AG09319 (cell line): ENCODE results near the gene VEGFD.

Source experiments
- DNase-seq: peaks from one replicate; pipeline ENCODE4 v3.0.0-alpha.2; 2010; ENCODE audit warnings: low read depth; ENCODE audit errors: extremely low read depth
- TF ChIP-seq, protein P1 (sequence below): IDR thresholded peaks from 2 replicates; pipeline ENCODE4 v1.5.1; 2011; ENCODE audit warnings: low read depth, mild to moderate bottlenecking, inconsistent platforms, low read length, moderate library complexity

VEGFD gene

DNA sequence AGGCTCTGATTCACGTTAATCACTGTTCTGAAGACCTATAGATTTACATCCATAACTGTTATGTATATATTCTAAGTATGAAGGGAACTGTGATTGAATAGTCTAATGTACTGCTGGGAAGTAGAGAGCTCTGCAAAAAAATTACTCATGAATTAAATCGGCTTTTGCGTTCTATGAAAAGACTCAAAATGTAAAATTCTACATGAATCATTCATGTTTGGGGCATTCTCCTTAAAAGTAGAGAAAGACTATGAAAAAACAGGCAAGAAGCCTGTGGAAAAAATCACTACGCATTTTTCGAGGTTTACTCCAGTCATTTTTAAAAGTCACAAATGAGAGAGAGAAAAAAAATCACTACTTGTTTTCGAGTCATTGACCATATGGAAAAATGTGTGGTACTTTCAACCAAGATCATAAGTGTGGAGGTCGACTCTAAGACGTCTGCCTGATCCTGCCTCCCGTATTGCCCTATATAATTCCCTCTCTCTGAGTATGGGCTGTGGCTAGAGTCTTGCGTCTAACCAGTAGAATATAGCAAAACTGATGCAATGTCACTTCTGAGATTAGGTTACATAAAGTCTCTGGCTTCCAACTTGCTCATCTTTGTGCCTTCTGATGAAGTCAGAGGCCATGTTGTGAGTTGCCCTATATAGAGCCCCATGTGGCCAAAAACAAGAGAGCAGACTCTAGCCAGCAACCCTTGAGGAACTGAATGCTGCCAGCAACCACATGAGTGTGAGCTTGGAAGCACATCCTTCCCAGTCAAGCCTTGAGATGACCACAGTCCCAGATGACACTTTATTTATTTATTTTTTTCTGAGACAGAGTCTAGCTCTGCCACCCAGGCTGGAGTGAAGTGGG lies 32.1 kb upstream of the VEGFD start:
- TF ChIP-seq, protein P1, sequence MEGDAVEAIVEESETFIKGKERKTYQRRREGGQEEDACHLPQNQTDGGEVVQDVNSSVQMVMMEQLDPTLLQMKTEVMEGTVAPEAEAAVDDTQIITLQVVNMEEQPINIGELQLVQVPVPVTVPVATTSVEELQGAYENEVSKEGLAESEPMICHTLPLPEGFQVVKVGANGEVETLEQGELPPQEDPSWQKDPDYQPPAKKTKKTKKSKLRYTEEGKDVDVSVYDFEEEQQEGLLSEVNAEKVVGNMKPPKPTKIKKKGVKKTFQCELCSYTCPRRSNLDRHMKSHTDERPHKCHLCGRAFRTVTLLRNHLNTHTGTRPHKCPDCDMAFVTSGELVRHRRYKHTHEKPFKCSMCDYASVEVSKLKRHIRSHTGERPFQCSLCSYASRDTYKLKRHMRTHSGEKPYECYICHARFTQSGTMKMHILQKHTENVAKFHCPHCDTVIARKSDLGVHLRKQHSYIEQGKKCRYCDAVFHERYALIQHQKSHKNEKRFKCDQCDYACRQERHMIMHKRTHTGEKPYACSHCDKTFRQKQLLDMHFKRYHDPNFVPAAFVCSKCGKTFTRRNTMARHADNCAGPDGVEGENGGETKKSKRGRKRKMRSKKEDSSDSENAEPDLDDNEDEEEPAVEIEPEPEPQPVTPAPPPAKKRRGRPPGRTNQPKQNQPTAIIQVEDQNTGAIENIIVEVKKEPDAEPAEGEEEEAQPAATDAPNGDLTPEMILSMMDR = no peak
- no peak for DNase-seq

DNA sequence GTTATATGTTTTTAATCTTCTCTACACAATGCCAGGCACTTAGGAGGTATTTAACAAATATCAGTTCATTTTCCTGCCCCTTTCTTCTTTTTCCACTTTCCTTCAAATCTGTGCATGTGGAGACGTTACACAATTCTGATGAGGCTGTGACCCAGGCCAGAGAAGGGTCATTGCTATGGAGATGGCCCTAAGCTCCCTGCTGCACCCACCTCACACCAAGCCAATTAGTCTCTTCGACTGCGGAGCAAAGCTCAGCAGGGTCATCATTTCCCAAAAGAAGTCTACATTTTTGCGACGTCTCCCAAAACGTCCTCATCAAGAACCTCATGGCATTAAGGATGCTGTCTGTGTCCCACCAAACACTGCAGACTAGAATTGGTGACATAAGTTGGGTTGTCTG lies 28.9 kb upstream of the VEGFD start:
- DNase-seq = no peak
- TF ChIP-seq, protein P1 = no peak

DNA sequence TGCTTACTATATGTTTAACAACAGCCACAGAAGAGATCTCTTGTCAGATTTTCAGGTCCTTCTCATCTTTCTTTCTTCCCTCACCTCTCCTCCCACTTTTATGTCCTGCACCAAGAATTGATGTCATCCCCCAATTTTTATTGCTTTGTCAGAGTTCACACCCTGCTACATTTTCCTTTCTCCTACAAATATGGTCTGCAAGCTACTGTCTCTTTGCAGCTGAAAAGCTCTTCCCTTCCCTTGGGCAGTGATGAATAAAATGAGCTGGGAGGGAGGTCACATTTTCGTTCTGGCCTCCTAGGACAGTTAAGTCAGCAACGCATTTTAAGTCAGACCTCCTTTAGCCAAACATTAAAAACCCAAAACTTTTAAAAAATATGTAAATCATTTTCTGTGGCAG lies 26.7 kb upstream of the VEGFD start:
- TF ChIP-seq, protein P1 = no peak
- no peak for DNase-seq

DNA sequence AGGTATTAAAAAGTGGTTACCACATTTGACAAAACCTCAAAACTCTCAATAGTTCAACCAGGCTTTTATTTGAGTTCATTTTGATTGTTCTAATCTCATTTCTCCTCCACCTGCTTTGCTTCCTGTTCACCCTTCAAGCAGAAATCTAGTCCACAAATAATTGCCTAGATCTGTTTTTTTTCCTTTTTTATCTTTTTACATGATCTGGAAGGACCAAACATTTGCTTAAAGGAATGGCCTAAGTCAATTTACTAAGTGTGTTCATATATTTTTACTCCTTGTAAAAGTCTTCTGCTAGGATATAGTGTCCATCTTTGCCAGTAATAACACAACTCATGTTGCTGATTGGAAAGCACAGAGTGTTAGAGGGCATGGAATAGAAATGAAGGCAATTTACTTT lies 26.2 kb upstream of the VEGFD start:
- DNase-seq = no peak
- TF ChIP-seq, protein P1 = no peak

DNA sequence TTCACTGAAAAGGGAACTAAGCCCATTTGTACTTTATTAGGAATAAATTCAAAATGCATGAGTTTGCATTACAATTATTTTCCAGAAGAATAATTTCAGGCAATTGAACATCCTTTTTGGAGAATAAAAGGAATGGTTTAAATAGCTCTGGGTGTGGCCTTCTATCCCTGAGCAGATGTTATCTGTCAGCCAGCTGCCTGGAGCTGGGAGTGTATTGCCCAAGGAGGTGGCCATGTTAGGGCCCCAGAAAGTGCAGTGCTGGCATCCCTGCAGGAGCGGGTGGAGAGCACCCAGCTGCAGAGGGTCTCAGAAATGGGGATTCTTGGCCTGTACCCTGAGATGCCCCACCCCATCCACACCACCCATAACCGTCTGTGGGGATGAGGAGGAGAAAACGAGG lies 21.6 kb upstream of the VEGFD start:
- DNase-seq = no peak
- TF ChIP-seq, protein P1 = no peak

DNA sequence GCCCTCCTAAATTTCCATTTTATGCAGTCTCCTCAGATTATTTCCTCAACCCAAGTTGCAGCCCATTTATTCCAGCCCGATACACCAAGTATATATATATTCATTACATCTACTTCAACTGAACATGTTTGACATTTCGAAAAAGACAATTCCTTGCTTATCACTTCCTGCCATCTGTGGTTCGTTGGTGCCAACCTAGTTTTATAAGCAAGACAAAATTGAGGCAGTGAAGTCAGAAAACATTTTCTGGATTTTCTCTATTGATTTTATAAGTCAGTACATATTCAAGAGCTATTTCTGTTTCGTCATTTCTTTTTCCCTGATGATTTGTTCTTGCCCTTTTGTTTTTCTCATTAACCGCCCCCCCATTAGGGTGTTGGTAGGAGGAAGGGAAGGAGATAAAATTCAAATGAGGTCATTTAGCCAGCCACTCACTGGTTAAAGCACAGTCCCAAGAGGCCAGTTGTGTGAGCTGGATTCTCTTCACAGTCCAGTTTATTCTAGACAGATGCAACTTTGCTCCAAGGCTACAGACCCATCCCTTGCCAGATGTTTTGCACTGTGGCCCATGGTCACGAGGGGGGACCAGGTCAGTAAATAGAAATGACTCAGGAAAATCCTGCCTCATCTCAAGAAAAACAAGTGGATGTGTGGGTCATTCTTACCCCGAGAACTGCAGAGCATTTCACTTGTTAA lies 20.3 kb upstream of the VEGFD start:
- DNase-seq = no peak

More for the DNA sequence above, 20.3 kb upstream of the VEGFD start:
- TF ChIP-seq, protein P1 = no peak
